ENCODE data around the gene EXT2. TPM values are rescaled to one million over a fixed set of nuclear protein-coding genes. Genes with fewer than 3 reads are reported as not detected.

The EXT2 gene
- total RNA-seq, 4 donors from 2014 or later: 52.6 to 116 (median 81.3) TPM

DNA sequence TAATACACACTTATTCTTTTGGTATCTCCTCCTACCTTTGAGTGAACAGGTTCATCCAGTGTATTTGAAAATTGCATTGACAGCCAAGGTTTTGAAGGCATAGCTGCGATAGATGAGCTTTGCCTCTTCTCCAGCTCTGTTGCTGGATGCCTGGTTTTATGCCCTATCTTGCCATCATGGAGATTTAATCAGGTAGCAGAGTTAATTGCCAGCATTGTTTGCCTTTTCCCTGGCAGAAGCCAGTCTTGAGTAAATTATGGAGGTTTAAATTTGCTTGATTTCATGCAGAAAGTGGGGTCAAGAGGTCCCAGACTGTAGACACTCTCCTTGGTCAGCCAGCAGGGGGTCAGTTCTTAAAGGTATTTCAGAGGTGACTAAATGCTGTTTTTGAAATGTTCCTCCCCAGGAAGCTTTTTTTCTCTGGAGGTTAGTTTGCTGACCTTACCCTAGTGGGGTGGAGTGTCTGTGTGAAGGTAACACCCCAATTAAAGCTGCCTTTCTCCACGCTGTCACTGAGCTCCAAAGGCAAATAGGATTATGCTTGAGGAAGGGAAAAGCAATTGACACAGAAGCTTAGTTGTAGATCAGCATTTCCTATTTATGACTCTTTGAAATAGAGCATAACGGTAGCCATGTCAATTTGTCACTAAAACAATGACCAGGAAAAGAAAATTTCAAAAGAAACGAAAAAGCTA, 96.0 kb downstream of the EXT2 start:
- Histone ChIP-seq H3K4me1 (no peaks in the 10 kb centered on the region), H3K9me3 (no peaks in the 10 kb centered on the region), H3K27ac (no peak overlapping the region), H3K4me3 (no peak overlapping the region), H3K36me3 (no peaks in the 10 kb centered on the region), H3K27me3 (no peaks in the 10 kb centered on the region)
- TF ChIP-seq CTCF (IDR thresholded peaks at IDR 0.05) (no peak), POLR2A (IDR thresholded peaks at IDR 0.05) (no peak)
- intact Hi-C loops (cut with DNase I; ENCODE audit: low total_unique reads): no loop called here
- DNase-seq: no peak

DNA sequence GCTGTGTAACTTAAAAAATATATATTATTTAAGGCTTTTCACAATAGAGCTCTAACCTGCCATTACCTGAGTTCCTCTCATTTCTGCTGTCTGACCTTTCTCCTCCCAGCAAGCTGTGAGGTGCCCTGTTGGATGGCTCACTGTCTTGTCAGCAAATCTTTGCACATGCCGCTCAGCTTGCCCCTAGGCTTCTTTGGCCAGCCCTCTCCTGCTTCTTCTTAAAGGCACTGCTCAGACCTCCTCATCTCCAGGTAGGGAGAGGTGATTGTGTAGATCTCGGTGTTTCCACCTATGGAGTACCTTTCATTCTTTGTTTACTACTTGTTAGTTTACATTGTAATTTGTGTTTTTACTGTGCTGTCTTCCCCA, 96.5 kb downstream of the EXT2 start:
- intact Hi-C loops (cut with DNase I; ENCODE audit: low total_unique reads): no loop called here
- no peak for DNase-seq
- no peaks in the 10 kb centered on the region for H3K9me3 ChIP-seq
- H3K4me3 ChIP-seq: no peak overlapping the region
- no peaks in the 10 kb centered on the region for H3K36me3 ChIP-seq
- H3K27ac ChIP-seq: no peak overlapping the region
- H3K27me3 ChIP-seq: no peaks in the 10 kb centered on the region
- no peaks in the 10 kb centered on the region for H3K4me1 ChIP-seq
- TF ChIP-seq POLR2A (IDR thresholded peaks at IDR 0.05) (no peak), CTCF (IDR thresholded peaks at IDR 0.05) (no peak)

- H3K4me3 ChIP-seq: no peak overlapping the region
- no peaks in the 10 kb centered on the region for H3K4me1 ChIP-seq
- no peak overlapping the region for H3K27ac ChIP-seq
- no peaks in the 10 kb centered on the region for H3K36me3 ChIP-seq
- no peak for DNase-seq
- H3K27me3 ChIP-seq: no peaks in the 10 kb centered on the region
- no peaks in the 10 kb centered on the region for H3K9me3 ChIP-seq
- intact Hi-C loops (cut with DNase I; ENCODE audit: low total_unique reads): no loop called here
- TF ChIP-seq CTCF (IDR thresholded peaks at IDR 0.05): no peak
Observed at GRCh38 chr11:44192462-44193100, 97.1 kb downstream of the EXT2 start.

GRCh38 chr11:44193856-44194255, 98.4 kb downstream of the EXT2 start:
- Histone ChIP-seq H3K27ac (no peak overlapping the region), H3K4me1 (no peaks in the 10 kb centered on the region), H3K27me3 (no peaks in the 10 kb centered on the region), H3K4me3 (no peak overlapping the region), H3K36me3 (no peaks in the 10 kb centered on the region), H3K9me3 (no peaks in the 10 kb centered on the region)
- no peak for DNase-seq
- TF ChIP-seq POLR2A (IDR thresholded peaks at IDR 0.05): no peak
- TF ChIP-seq CTCF (IDR thresholded peaks at IDR 0.05): no peak
- intact Hi-C loops (cut with DNase I; ENCODE audit: low total_unique reads): no loop called here

GRCh38 chr11:44198146-44198724, 102.8 kb downstream of the EXT2 start:
- no peak for TF ChIP-seq CTCF (IDR thresholded peaks at IDR 0.05)
- TF ChIP-seq POLR2A (IDR thresholded peaks at IDR 0.05): no peak
- no peaks in the 10 kb centered on the region for H3K36me3 ChIP-seq
- no peak overlapping the region for H3K27ac ChIP-seq
- H3K9me3 ChIP-seq: no peaks in the 10 kb centered on the region
- DNase-seq: no peak
- no peak overlapping the region for H3K4me3 ChIP-seq
- intact Hi-C loops (cut with DNase I; ENCODE audit: low total_unique reads): no loop called here
- no peaks in the 10 kb centered on the region for H3K27me3 ChIP-seq
- no peaks in the 10 kb centered on the region for H3K4me1 ChIP-seq
